NCI-H69 (cell line): ENCODE results near the gene CD79B.
A peak's percentile ranks its signal among the peaks of the same experiment; 100 is the strongest.
"Not testable (repeated sequence)": the region's sequence is repeated elsewhere in the genome, so short reads cannot be mapped to it uniquely, and the experiment has no call there.

Experiments used
- DNase-seq: peaks from one replicate; lab custom pipeline; 2025; lab: John Stamatoyannopoulos, UW

Gene CD79B

DNA sequence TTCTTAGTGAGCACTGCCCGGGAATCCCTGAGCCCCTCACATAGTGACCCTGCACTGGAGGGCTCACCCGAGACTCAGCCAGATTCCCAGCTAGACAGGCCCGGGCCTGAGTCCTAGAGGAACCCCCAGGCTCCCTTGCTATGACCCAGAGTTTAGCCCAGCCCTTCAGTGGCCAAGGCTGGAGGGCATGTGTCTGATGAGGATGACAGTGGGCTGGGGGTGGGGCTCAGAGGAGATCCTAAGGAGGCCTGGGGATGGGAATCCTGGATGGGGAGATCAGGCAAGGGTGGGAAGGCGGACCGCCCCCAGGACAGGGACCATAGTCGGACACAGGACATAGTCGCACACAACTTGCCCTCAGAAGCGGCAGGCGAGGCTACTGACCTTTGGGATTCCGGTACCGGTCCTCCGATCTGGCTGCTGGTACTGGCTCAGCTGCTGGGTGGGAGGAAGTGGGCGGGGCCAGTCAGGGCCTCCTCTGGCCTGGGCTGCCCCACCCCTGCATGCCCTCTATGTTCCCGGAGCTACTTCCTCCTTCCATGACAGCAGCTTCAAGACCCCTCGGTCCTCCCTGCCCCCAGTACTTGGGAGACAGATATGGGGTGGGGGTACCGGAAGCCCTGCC lies 1.1 kb downstream of the CD79B start:
- DNase-seq = no peak

DNA sequence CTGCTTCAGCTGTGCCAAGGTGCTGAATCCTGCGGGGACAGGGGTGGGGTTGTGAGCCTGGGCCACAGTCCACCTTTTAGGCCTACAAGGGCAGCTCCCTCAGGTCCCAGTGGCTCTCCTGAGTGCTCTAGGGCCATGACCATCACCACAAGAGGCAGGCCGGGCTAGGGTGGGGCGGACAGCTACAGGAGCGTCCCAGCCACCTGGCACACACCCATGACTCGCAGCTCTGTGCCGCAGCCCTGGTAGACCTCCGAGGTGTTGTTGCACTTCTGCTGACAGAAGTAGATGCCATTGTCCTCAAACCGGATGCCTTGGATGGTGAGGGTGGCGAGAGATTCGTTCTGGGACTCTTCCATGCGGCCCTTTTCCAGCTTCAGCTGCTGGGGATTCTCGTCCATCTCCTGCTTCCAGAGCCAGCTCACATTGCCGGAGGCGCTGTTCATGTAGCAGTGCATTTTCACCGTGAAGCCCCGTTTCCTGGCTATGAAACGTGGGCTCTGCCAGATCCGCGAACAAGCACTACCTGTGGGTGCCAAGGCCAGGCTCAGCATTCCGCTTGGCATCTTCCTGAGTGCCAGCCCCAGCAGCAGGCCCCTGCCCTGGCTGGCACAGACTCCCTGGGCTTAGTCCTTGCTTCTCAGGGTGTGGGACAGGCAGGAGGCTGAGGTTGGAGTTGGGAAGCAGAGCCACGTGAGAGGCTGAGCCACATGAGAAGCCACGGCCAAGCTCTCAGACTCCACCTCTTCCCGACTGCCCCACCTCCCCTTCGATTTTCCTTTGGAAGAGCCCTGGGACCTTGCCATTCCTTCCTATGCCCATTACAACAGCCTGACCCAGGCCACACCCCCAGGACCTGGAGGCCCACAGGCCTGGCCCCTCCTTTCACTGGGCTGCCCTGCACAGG lies 2.0 kb downstream of the CD79B start:
- no peak for DNase-seq

DNA sequence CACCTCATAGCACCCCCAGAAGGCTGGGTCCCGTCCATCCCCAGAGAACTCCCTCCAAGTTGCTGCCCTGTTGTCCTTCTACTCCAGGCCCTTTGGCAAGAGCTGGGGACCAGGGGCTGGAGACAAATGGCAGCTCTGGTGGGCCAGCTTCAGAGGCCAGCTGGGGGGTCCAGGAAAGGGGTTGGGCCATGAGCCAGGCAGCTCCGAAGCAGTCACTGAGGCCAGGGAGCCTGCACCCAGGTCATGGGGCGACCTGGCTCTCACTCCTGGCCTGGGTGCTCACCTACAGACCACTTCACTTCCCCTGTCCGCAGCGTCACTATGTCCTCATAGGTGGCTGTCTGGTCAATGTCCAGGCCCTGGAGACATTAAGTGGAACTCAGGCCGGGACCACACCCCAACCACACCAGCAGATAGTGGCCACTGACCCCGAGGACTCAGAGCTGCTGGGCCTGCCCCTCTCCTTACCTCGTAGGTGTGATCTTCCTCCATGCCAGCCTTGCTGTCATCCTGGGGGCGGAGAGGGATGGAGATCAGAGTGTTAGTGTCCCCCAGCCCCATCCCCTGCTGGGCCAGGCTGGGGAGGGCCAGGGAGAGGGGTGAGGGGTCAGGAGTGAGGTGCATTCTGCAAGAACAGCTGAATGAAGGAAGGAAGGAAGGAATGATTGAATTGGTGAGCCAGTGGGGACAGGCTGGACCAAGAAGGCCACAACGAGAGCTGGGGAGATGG lies 3.0 kb downstream of the CD79B start:
- no peak for DNase-seq

DNA sequence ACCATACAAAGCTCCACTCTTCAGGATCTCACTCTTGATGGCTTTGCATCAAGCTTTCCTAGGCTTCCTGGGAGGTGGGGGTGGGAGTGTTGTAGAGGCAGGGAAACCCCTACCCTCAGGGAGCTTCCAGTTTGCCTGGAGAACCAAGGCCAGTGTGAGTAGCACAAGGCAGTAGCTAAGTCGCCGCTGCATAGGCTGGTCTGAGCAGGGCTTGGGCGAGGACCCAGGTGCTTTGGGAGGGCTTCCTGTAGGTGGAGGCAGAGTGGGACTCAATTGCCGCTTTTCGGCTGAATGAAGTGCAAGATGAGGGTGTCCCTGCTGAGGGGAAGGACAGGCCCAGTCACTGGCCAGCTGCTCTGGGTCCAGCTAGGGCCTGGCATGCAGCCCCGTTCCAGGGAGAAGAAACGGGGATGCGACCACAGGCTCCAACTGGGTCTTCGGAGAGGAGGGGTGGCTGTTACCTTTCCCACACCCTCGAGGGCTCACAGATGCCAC lies 3.9 kb downstream of the CD79B start:
- DNase-seq = no peak

DNA sequence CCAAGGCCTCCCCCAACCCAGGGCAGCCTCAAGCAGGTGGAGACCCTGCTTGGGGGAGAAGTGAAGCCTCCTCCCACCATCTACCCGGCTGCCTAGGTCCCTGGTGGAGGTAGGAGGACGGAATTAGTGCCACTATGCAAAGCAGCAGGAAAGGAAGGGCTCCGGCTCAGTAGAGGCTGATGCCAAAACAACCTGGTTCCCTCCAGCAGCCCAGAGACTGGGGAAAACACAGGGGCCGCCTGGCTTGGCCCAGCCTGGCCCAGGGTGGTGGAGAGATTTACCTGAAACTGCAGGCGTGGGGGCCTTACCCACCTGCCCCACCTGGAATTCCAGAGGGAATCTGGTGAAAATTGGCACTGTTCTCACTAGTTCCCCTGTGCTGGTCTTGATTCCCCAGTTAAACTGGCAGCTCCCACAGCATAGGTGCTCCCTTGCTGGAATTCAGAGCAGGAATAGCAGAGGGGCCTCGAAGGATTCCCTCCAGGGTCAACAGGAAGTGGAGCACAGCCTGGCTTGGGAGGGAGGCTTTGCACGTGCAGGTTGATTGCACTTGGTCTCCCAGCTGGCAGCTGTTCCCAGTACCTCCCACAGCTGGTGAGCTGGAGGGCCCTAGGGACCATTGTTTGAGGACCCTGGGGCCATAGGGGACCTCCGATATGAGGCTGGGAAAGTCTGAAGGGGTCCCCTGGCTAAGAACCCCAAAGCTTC lies 4.5 kb downstream of the CD79B start:
- peak; percentile 25 for DNase-seq

DNA sequence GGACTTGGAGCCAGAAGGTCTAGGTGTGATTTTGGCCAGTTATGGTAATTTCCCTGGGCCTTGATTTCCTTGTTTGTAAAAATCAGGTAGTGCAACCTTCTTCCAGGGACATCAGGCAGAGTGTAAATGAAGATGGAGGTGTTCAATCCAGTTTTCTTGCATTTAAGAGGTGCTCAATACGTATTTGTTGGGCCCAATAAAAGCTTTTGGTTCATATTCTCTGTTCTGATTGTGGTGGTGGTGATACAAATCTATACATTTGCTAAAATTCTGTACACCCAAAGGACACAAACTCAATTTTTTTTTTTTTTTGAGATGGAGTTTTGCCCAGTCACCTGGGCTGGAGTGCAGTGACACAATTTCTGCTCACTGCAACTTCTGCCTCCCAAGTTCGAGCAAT lies 6.0 kb downstream of the CD79B start:
- DNase-seq = no peak

DNA sequence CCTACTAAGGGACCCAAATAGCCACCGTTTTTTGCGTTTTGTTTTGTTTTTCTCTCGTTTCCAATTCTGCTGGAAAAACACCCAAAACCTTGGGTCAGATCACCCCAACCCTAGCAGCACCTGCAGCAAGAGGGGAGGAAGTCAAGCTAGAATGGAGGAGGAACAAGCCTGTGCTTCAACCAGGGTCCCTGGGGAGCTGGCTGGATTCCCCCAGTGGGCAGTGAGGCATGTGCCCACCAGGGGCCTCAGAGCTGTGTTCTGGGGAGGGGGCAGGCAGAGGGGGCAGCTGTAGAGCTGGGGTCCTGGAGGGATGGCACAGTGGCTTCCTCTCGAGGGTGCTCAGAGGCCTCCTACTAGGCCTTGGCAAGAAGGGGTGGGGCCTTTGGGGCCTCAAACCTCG lies 6.5 kb downstream of the CD79B start:
- DNase-seq = no peak

DNA sequence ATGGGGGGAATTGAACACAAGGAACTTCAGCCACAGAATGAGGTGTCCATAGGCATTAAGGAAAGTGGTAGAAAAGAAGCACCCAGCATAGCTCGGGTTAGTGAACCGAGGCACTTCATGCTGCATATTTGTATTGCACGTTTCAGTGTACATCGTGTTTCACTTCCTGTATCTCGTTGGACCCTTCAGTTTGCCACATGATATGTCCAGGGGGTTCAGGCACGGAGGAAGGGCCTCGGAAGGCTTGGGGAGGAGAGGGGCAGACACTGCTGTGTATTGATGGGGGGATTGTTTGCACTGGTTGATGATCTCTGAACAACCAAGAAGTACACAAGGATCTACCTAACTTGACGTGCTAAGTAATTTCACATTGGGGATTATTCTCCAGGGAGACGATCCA lies 9.7 kb downstream of the CD79B start:
- not testable (repeated sequence) for DNase-seq

DNA sequence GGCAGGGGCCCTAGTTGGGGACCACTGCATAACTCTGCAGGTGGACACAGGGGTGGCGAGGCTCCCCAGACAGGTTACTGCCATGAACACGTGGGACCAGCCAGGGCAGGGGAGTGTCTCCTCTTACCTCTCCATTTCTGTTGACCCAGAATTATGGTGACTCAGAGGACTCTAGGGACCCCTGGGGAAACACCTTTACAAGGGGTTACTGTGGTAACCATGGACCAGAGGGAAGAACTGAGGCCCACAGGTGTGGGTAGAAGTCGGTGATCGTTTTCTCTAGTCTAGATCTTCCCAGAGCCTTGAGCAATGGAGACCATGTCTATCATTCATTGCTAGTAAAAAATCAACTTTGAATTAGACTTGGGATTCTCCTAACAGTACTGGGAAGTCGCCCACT lies 11.4 kb downstream of the CD79B start:
- DNase-seq = peak; percentile 27

DNA sequence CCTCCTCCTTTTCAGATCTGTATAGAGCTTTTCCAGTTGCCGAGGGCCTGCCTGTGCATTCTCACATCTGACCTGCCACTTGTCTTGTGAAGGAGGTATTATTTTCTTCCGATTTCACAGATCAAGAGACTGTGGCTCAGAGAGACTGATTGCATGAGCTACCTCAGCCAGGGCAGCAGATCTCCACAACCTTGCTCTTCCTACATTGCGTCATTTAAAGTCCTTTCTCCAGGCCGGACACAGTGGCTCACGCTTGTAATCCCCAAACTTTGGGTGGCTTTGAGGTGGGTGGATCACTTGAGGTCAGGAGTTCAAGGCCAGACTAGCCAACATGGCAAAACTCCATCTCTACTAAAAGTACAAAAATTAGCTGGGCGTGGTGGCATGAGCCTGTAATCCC lies 12.1 kb downstream of the CD79B start:
- not testable (repeated sequence) for DNase-seq

DNA sequence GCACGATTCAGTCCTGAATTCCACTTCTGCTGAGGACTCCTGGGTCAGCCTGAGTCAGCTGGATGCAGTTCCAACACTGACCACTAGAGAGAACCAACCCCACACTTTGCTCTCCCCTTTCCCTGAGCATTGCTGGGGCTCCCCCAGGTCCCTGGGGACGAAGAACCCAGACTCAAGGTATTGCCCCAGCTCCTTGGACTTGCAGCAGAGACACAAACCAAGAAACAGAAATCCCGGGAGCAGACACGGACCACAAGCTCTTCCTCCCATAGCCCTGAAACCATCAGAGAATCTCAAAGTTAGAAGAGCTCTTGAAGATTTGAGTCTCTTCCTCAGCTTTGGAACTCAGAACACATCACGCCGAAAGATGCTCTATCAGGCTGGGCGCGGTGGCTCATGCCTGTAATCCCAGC lies 12.8 kb downstream of the CD79B start:
- peak; percentile 62 for DNase-seq

DNA sequence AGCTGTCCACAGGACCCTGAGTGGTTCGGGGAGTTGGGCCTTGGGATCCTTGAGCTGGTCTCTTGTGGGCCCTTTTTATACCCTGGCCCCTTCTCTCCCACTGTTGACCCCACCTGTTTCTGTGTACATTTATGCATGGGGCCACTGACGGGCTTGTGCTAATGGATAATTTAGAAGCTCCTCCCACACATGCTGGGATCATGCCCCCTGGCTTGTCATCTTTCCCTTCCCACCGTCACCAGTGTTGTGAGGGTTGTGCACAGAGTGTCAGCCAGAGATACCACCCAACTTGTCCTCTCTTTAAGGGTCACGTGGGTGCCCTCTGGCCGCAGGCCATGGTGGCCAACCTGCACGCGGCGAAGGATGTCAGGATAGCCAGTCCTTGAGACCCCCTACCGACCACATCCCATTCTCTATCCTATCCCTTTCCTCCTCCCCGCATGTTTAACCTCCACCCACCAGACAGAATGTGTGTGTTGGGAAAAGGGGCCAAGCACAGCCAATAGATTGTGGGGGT lies 13.3 kb downstream of the CD79B start, which contains the start of gene GH1:
Gene GH1, minus strand, starts transcription at position 51 of the 517 bp plus-strand sequence. CDS start 63 bp downstream, outside the sequence.
- DNase-seq = not testable (repeated sequence)

DNA sequence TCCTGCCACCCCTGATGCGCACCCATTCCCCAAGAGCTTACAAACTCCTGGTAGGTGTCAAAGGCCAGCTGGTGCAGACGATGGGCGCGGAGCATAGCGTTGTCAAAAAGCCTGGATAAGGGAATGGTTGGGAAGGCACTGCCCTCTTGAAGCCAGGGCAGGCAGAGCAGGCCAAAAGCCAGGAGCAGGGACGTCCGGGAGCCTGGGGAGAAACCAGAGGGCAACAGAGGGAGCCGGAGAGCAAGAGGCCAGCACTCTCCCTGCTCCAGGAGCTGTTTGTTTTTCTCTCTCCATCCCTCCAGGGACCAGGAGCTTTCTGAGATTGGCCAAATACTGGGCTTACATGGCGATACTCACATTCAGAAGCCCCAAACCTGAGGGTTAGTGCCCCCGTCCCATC lies 13.8 kb downstream of the CD79B start:
- no peak for DNase-seq

DNA sequence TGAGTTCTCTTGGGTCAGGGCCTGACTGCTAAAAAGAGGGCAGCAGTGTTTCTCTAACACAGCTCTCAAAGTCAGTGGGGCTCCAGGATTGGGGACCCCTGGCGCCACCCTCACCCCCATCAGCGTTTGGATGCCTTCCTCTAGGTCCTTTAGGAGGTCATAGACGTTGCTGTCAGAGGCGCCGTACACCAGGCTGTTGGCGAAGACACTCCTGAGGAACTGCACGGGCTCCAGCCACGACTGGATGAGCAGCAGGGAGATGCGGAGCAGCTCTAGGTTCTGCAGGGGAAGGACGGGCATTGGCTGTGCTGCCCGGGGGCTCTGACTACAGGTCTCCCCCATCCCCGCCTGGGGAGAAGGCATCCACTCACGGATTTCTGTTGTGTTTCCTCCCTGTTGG lies 14.5 kb downstream of the CD79B start:
- no peak for DNase-seq

DNA sequence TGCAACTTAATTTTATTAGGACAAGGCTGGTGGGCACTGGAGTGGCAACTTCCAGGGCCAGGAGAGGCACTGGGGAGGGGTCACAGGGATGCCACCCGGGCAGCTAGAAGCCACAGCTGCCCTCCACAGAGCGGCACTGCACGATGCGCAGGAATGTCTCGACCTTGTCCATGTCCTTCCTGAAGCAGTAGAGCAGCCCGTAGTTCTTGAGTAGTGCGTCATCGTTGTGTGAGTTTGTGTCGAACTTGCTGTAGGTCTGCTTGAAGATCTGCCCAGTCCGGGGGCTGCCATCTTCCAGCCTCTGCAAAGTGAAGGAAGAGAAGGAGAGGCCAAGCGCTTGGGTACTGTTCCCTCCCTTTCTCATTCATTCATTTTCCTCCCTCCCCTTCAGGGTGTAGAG lies 14.9 kb downstream of the CD79B start:
- not testable (repeated sequence) for DNase-seq

DNA sequence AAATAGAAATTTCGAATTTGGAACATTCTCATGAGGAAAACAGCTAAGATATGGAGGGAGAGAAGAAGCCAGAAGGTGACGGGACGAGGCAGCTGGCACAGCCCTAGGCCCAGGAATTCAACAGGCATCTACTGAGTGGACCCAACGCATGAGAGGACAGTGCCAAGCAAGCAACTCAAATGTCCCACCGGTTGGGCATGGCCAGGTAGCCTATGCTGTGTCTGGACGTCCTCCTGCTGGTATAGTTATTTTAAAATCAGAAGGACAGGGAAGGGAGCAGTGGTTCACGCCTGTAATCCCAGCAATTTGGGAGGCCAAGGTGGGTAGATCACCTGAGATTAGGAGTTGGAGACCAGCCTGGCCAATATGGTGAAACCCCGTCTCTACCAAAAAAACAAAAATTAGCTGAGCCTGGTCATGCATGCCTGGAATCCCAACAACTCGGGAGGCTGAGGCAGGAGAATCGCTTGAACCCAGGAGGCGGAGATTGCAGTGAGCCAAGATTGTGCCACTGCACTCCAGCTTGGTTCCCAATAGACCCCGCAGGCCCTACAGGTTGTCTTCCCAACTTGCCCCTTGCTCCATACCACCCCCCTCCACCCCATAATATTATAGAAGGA lies 15.5 kb downstream of the CD79B start:
- DNase-seq = no peak

DNA sequence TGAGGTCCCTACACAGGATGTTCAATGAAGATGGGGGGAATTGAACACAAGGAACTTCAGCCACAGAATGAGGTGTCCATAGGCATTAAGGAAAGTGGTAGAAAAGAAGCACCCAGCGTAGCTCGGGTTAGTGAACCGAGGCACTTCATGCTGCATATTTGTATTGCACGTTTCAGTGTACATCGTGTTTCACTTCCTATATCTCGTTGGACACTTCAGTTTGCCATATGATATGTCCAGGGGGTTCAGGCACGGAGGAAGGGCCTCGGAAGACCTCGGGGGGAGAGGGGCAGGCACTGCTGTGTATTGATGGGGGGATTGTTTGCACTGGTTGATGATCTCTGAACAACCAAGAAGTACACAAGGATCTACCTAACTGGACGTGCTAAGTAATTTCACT lies 16.4 kb downstream of the CD79B start:
- DNase-seq = not testable (repeated sequence)

DNA sequence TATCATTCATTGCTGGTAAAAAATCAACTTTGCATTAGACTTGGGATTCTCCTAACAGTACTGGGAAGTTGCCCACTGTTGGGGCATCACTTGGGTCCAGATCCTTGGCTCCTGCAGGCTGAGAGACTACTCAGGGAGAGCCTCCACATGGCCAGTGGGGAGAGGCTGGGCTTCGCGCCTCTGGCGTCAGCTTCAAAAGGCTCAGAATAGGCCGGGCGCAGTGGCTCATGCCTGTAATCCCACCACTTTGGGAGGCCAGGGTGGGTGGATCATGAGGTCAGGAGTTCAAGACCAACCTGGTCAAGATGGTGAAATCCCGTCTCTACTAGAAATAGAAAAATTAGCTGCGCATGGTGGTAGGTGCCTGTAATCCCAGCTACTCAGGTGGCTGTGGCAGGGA lies 17.7 kb downstream of the CD79B start:
- DNase-seq = no peak

DNA sequence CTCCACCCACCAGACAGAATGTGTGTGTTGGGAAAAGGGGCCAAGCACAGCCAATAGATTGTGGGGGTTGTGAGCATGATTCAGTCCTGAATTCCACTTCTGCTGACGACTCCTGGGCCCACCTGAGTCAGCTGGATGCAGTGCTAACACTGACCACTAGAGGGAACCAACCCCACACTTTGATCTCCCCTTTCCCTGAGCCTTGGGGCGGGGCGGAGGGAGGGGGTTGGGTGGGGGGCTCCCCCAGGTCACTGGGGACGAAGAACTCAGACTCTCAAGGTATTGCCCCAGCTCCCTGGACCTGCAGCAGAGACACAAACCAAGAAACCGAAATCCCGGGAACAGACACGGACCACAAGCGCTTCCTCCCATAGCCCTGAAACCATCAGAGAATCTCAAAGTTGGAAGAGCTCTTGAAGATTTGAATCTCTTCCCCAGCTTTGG lies 20.5 kb downstream of the CD79B start:
- DNase-seq = peak; percentile 43

DNA sequence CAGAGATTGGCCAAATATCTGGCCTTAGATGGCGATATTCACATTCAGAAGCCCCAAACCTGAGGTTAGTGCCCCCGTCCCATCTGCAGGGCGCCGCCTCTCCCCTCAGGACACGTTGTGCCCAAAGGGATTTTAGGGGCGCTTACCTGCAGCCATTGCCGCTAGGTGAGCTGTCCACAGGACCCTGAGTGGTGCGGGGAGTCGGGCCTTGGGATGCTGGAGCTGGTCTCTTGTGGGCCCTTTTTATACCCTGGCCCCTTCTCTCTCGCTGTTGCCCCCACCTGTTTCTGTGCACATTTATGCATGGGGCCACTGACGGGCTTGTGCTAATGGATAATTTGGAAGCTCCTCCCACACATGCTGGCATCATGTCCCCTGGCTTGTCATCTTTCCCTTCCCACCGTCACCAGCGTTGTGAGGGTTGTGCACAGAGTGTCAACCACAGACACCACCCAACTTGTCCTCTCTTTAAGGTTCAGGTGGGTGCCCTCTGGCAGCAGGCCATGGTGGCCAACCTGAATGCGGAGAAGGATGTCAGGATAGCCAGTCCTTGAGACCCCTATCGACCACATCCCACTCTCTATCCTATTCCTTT lies 21.0 kb downstream of the CD79B start, which contains the start of gene CSHL1:
Gene CSHL1, minus strand, starts transcription at position 218 of the 595 bp plus-strand sequence. Its CDS starts 62 bp downstream, at position 156.
- DNase-seq = no peak
